Mesenchymal stem cell (in vitro differentiated cells and primary cell): ENCODE data around the gene UNC80.

ENCODE experiments used
- DNase-seq: peaks from one replicate; pipeline ENCODE4 v3.0.0-alpha.2; 2013
- H2AFZ ChIP-seq: one replicate; pipeline ENCODE4 v1.6.1; 2013; ENCODE audit warnings: low read depth, mild to moderate bottlenecking, control low read depth, inconsistent platforms, low read length, moderate library complexity
- H2AK5ac ChIP-seq: 2 replicates; pipeline ENCODE4 v1.6.1; 2013; ENCODE audit warnings: low read length, moderate library complexity, mild to moderate bottlenecking, inconsistent platforms; ENCODE audit not compliant: severe bottlenecking
- H2BK120ac ChIP-seq: one replicate; pipeline ENCODE4 v1.6.1; 2013; ENCODE audit warnings: low read depth, mild to moderate bottlenecking, inconsistent platforms, low read length, moderate library complexity
- H2BK12ac ChIP-seq, 2 experiments: one replicate each; pipeline ENCODE4 v1.6.1; 2013; ENCODE audit warnings: inconsistent platforms in 2 of 2, low read length in 2 of 2, mild to moderate bottlenecking in 2 of 2, moderate library complexity in 2 of 2, control low read depth in 1 of 2
- H2BK15ac ChIP-seq: one replicate; pipeline ENCODE4 v1.6.1; 2013; ENCODE audit warnings: mild to moderate bottlenecking, low read depth, inconsistent platforms; ENCODE audit not compliant: poor library complexity, severe bottlenecking
- H2BK5ac ChIP-seq: 2 replicates; pipeline ENCODE4 v1.6.1; 2013; ENCODE audit warnings: low read depth, mild to moderate bottlenecking, low read length, control low read depth, inconsistent platforms; ENCODE audit not compliant: poor library complexity, severe bottlenecking
- H3K14ac ChIP-seq, 2 experiments: one replicate each; pipeline ENCODE4 v1.6.1; 2013; ENCODE audit warnings: inconsistent platforms in 2 of 2, low read length in 2 of 2, control low read depth in 1 of 2, mild to moderate bottlenecking in 1 of 2, moderate library complexity in 1 of 2
- H3K18ac ChIP-seq, 2 experiments: one replicate each; pipeline ENCODE4 v1.6.1; 2013; ENCODE audit warnings: inconsistent platforms in 2 of 2, low read length in 2 of 2, control low read depth in 1 of 2, low read depth in 1 of 2, mild to moderate bottlenecking in 1 of 2
- H3K23ac ChIP-seq, 2 experiments: one replicate each; pipeline ENCODE4 v1.6.1; 2013; ENCODE audit warnings: inconsistent platforms in 2 of 2, low read length in 2 of 2, mild to moderate bottlenecking in 2 of 2, moderate library complexity in 2 of 2, control low read depth in 1 of 2
- H3K27ac ChIP-seq: 2 replicates; pipeline ENCODE4 v1.5.1; 2013; ENCODE audit warnings: mild to moderate bottlenecking, moderate library complexity, low read length, control low read depth, inconsistent platforms; ENCODE audit not compliant: poor library complexity, severe bottlenecking
- H3K27me3 ChIP-seq, 2 experiments: 2 replicates each; pipeline versions ENCODE4 v1.6.1 to v1.7.0; 2013; ENCODE audit warnings: low read length in 2 of 2, mild to moderate bottlenecking in 2 of 2, moderate library complexity in 2 of 2, control low read depth in 1 of 2, inconsistent platforms in 1 of 2; ENCODE audit not compliant: control insufficient read depth in 1 of 2, insufficient read depth in 1 of 2
- H3K36me3 ChIP-seq, 2 experiments: 2 replicates each; pipeline versions ENCODE4 v1.6.1 to v1.7.0; 2013; ENCODE audit warnings: low read length in 2 of 2, control low read depth in 1 of 2, inconsistent platforms in 1 of 2, low read depth in 1 of 2, mild to moderate bottlenecking in 1 of 2; ENCODE audit not compliant: insufficient read depth in 2 of 2, control insufficient read depth in 1 of 2
- H3K4ac ChIP-seq, 2 experiments: one replicate each; pipeline ENCODE4 v1.6.1; 2013; ENCODE audit warnings: inconsistent platforms in 2 of 2, low read length in 2 of 2, mild to moderate bottlenecking in 2 of 2, moderate library complexity in 2 of 2, control low read depth in 1 of 2, low read depth in 1 of 2
- H3K4me1 ChIP-seq: 2 replicates; pipeline ENCODE4 v1.6.1; 2013; ENCODE audit warnings: low read depth, low read length, control low read depth; ENCODE audit not compliant: control insufficient read depth, insufficient read depth
- H3K4me2 ChIP-seq: 2 replicates; pipeline ENCODE4 v1.6.1; 2013; ENCODE audit warnings: low read length, mild to moderate bottlenecking, inconsistent platforms; ENCODE audit not compliant: poor library complexity, severe bottlenecking
- H3K4me3 ChIP-seq, 2 experiments: 2 replicates each; pipeline versions ENCODE4 v1.5.1 to v1.7.0; 2013; ENCODE audit warnings: low read length in 2 of 2, mild to moderate bottlenecking in 2 of 2, control low read depth in 1 of 2, low read depth in 1 of 2; ENCODE audit not compliant: insufficient read depth in 1 of 2
- H3K79me1 ChIP-seq: replicated peaks from 2 replicates; pipeline ENCODE4 v1.6.1; 2013; ENCODE audit warnings: mild to moderate bottlenecking, control low read depth, low read length, inconsistent platforms; ENCODE audit not compliant: poor library complexity, severe bottlenecking
- H3K9ac ChIP-seq: 2 replicates; pipeline ENCODE4 v1.7.0; 2013; ENCODE audit warnings: mild to moderate bottlenecking, low read length, moderate library complexity
- H3K9me3 ChIP-seq: 2 replicates; pipeline ENCODE4 v1.7.0; 2013; ENCODE audit warnings: mild to moderate bottlenecking, low read length; ENCODE audit not compliant: control insufficient read depth
- H4K8ac ChIP-seq: one replicate; pipeline ENCODE4 v1.6.1; 2013; ENCODE audit warnings: inconsistent platforms, mild to moderate bottlenecking, low read length, moderate library complexity
- H4K91ac ChIP-seq: one replicate; pipeline ENCODE4 v1.6.1; 2013; ENCODE audit warnings: mild to moderate bottlenecking, low read length, inconsistent platforms
- WGBS: methylation state at CpG from one replicate; pipeline ENCODE4 v1.1.7; 2013; ENCODE audit warnings: mixed read lengths; 5-methylcytosine and 5-hydroxymethylcytosine counted together

The UNC80 gene

GRCh38 chr2:209960676-209961630 is 189.3 kb downstream of the UNC80 start:
- Histone ChIP-seq H2BK5ac (no peak overlapping the region), H3K9me3 (no peaks in the 10 kb centered on the region), H3K27ac (peak overlapping the region; percentile 90), H3K27me3 (no peaks in the 10 kb centered on the region), H2BK12ac (no peak overlapping the region), H3K79me1 (no peaks in the 10 kb centered on the region), H3K9ac (no peak overlapping the region), H4K8ac (no peak overlapping the region), H3K4me3 (no peak overlapping the region), H3K4ac (no peak overlapping the region), H3K23ac (no peak overlapping the region), H3K36me3 (no peaks in the 10 kb centered on the region), H3K4me2 (no peak overlapping the region), H4K91ac (no peak overlapping the region), H3K4me1 (peaks cover 4% of the 10 kb centered on the region), H2AFZ (no peak overlapping the region), H3K18ac (no peak overlapping the region), H2AK5ac (no peak overlapping the region), H2BK120ac (no peak overlapping the region), H2BK15ac (no peak overlapping the region), H3K14ac (no peak overlapping the region)
- WGBS: 0% methylated on average over 1 of the region's 4 CpGs
- peak; percentile 60 for DNase-seq

- no CpG with 5 or more reads among the region's 2 CpGs for WGBS
- no peak for DNase-seq
- H2BK12ac ChIP-seq: no peak overlapping the region
Observed at GRCh38 chr2:209965723-209966122, 194.1 kb downstream of the UNC80 start.

GRCh38 chr2:209969692-209970091 is 198.1 kb downstream of the UNC80 start:
- no peak overlapping the region for H4K8ac ChIP-seq
- H2BK15ac ChIP-seq: no peak overlapping the region
- H2BK12ac ChIP-seq: no peak overlapping the region
- no peak overlapping the region for H3K4me3 ChIP-seq
- H3K36me3 ChIP-seq: no peaks in the 10 kb centered on the region
- no peak overlapping the region for H3K23ac ChIP-seq
- no peak overlapping the region for H2AK5ac ChIP-seq
- no peak overlapping the region for H3K27ac ChIP-seq
- H3K27me3 ChIP-seq: no peaks in the 10 kb centered on the region
- H3K4me2 ChIP-seq: no peak overlapping the region
- no peak overlapping the region for H3K9ac ChIP-seq
- H2AFZ ChIP-seq: no peak overlapping the region
- WGBS: 91% methylated on average over 4 of the region's 4 CpGs
- H3K4ac ChIP-seq: no peak overlapping the region
- H3K79me1 ChIP-seq: no peaks in the 10 kb centered on the region
- no peak overlapping the region for H3K14ac ChIP-seq
- H3K4me1 ChIP-seq: no peaks in the 10 kb centered on the region
- H3K9me3 ChIP-seq: no peaks in the 10 kb centered on the region
- no peak overlapping the region for H2BK120ac ChIP-seq
- no peak overlapping the region for H2BK5ac ChIP-seq
- no peak overlapping the region for H3K18ac ChIP-seq
- DNase-seq: no peak
- no peak overlapping the region for H4K91ac ChIP-seq

More at GRCh38 chr2:209965723-209966122, 194.1 kb downstream of the UNC80 start:
- H2BK15ac ChIP-seq: no peak overlapping the region
- H2AFZ ChIP-seq: no peak overlapping the region
- no peak overlapping the region for H2AK5ac ChIP-seq
- H3K36me3 ChIP-seq: no peaks in the 10 kb centered on the region
- no peak overlapping the region for H3K9ac ChIP-seq
- no peak overlapping the region for H4K91ac ChIP-seq
- no peaks in the 10 kb centered on the region for H3K4me1 ChIP-seq
- H3K4ac ChIP-seq: no peak overlapping the region
- H3K79me1 ChIP-seq: no peaks in the 10 kb centered on the region
- no peak overlapping the region for H3K27ac ChIP-seq
- H2BK120ac ChIP-seq: no peak overlapping the region
- no peaks in the 10 kb centered on the region for H3K27me3 ChIP-seq
- H3K23ac ChIP-seq: no peak overlapping the region
- H3K4me3 ChIP-seq: no peak overlapping the region
- no peak overlapping the region for H3K14ac ChIP-seq
- H3K9me3 ChIP-seq: no peaks in the 10 kb centered on the region
- H4K8ac ChIP-seq: no peak overlapping the region
- no peak overlapping the region for H3K4me2 ChIP-seq
- H3K18ac ChIP-seq: no peak overlapping the region
- H2BK5ac ChIP-seq: no peak overlapping the region

- Histone ChIP-seq H3K9ac (no peak overlapping the region), H3K36me3 (no peaks in the 10 kb centered on the region), H2BK12ac (no peak overlapping the region), H2BK15ac (no peak overlapping the region), H4K91ac (no peak overlapping the region), H3K79me1 (no peaks in the 10 kb centered on the region), H2BK5ac (no peak overlapping the region), H3K4me1 (no peaks in the 10 kb centered on the region), H3K27ac (no peak overlapping the region), H3K9me3 (no peaks in the 10 kb centered on the region), H2AFZ (no peak overlapping the region), H4K8ac (no peak overlapping the region), H3K4me3 (no peak overlapping the region), H3K23ac (no peak overlapping the region), H2BK120ac (no peak overlapping the region), H3K14ac (no peak overlapping the region), H3K18ac (no peak overlapping the region), H3K27me3 (no peaks in the 10 kb centered on the region), H2AK5ac (no peak overlapping the region), H3K4ac (no peak overlapping the region), H3K4me2 (no peak overlapping the region)
- no peak for DNase-seq
- WGBS: 78% methylated on average over 2 of the region's 2 CpGs
Observed at GRCh38 chr2:209970271-209970670, 198.6 kb downstream of the UNC80 start.
